H1 (cell line): Measurements from ENCODE around the gene RAB9B. TPM values are rescaled to one million over a fixed set of nuclear protein-coding genes. Genes with fewer than 3 reads are reported as not detected.

Experiments used
- BACH1 ChIP-seq: IDR thresholded peaks from 2 replicates; pipeline ENCODE4 v1.6.1; 2012; ENCODE audit warnings: low read length, improper control_type of control experiment
- CHD1 ChIP-seq: IDR thresholded peaks from 2 replicates; pipeline ENCODE4 v1.6.1; 2012; ENCODE audit warnings: low read depth, low read length, improper control_type of control experiment
- EP300 ChIP-seq, 2 experiments: IDR thresholded peaks; 1 replicate in 1 of 2; 2 replicates in 1 of 2; pipeline ENCODE4 v1.6.1; 2011 to 2012; ENCODE audit warnings: low read depth in 2 of 2, low read length in 2 of 2, mild to moderate bottlenecking in 2 of 2, borderline replicate concordance in 1 of 2, inconsistent platforms in 1 of 2, moderate library complexity in 1 of 2
- GABPA ChIP-seq: IDR thresholded peaks from 2 replicates; pipeline ENCODE4 v1.6.1; 2011; ENCODE audit warnings: mild to moderate bottlenecking, low read length, moderate library complexity, borderline replicate concordance; ENCODE audit not compliant: insufficient read depth
- RXRA ChIP-seq: IDR thresholded peaks from 2 replicates; pipeline ENCODE4 v1.6.1; 2011; ENCODE audit warnings: low read depth, mild to moderate bottlenecking, low read length, moderate library complexity; ENCODE audit not compliant: insufficient read depth
- SAP30 ChIP-seq: fragments of 300-600 bp; sonication (generic); IDR thresholded peaks from 2 replicates; pipeline ENCODE4 v1.7.1; 2012; ENCODE audit warnings: low read length, moderate library complexity, mild to moderate bottlenecking, inconsistent platforms; ENCODE audit not compliant: insufficient read depth, insufficient replicate concordance
- polyA plus RNA-seq, 7 experiments: library from polyadenylated mRNA; depleted of rRNA in 3 of 7; stranded (reverse) in 5 of 7; unstranded in 2 of 7; fragments of >200 nt in 5 of 7; fragments of 200-250 nt in 2 of 7; gene quantifications; 1 replicate in 5 of 7; 2 replicates in 1 of 7; 4 replicates in 1 of 7; pipeline versions ENCODE4 v1.2.1 to v1.2.3, GENCODE V29; 2011 to 2013; ENCODE audit warnings: missing spikeins in 2 of 7, mixed read lengths in 2 of 7
- total RNA-seq: library from RNA; stranded (reverse); fragmentation: NEBNext Ultra II Directional; extraction: Animal tissue kit (Norgen Biotek cat#: 25700); gene quantifications from 2 replicates; pipeline ENCODE4 v1.2.1, GENCODE V29; 2021

RAB9B gene
- total and polyA plus RNA-seq, 2 of the 8 experiments (the other 6 are each of a cell fraction or from before 2014, with no cell fraction given) = 0.26 to 0.56 TPM

GRCh38 chrX:103805860-103806259 is 26.2 kb downstream of the RAB9B start (continued):
- no peak for TF ChIP-seq SAP30
- no peak for TF ChIP-seq CHD1
- no peak for TF ChIP-seq EP300 (IDR thresholded peaks at IDR 0.05; ENCODE audit: borderline replicate concordance in 1 of 2, low read depth in 2 of 2, low read length in 2 of 2)
- TF ChIP-seq BACH1 = no peak
- no peak for TF ChIP-seq GABPA
- TF ChIP-seq RXRA = no peak
